IMR-90 (cell line): ENCODE data around the gene GPR37. TPM values are rescaled to one million over a fixed set of nuclear protein-coding genes. Genes with fewer than 3 reads are reported as not detected.

Experiments used
- ATAC-seq: fragments of 200-7000 bp; cut with Tn5 transposase; 2 replicates; pipeline ENCODE4 v1.9.1; 2020; ENCODE audit warnings: low read depth, mild to moderate bottlenecking, moderate library complexity
- BruUV-seq: library from RNA; stranded (reverse); fragments of 400-500 nt; replicated peaks from 2 replicates; lab custom pipeline; 2021; lab: Mats Ljungman, UMichigan
- CTCF ChIA-PET: fragments of 300-600 bp; formaldehyde crosslinking; extraction: SDS; loops from one replicate; lab custom pipeline; 2021; ENCODE audit warnings: antibody characterized with exemption; lab: Yijun Ruan, JAX
- POLR2A ChIA-PET: fragments of 300-600 bp; sonication (Branson Sonifier 250); formaldehyde crosslinking; loops from one replicate; lab custom pipeline; 2022; ENCODE audit warnings: antibody characterized with exemption; ENCODE audit not compliant: unreplicated experiment; lab: Charles Lee
- DNase-seq: peaks from one replicate; pipeline ENCODE4 v3.0.0; 2013
- H2AFZ ChIP-seq: replicated peaks from 2 replicates; pipeline ENCODE3; 2013; ENCODE audit warnings: low read length, mild to moderate bottlenecking; ENCODE audit not compliant: poor library complexity
- H2AK5ac ChIP-seq: 2 replicates; pipeline ENCODE4 v1.6.1; 2013; ENCODE audit warnings: low read depth, low read length, inconsistent platforms
- H2AK9ac ChIP-seq: replicated peaks from 2 replicates; pipeline ENCODE3; 2013; ENCODE audit warnings: mild to moderate bottlenecking, low read depth, low read length, moderate library complexity; ENCODE audit not compliant: poor library complexity
- H2BK120ac ChIP-seq: 2 replicates; pipeline ENCODE4 v1.6.1; 2013; ENCODE audit warnings: low read depth, low read length, inconsistent platforms
- H2BK15ac ChIP-seq: 3 replicates; pipeline ENCODE4 v1.6.1; 2013; ENCODE audit warnings: low read depth, low read length, inconsistent platforms
- H2BK20ac ChIP-seq: 2 replicates; pipeline ENCODE4 v1.6.1; 2013; ENCODE audit warnings: low read depth, mild to moderate bottlenecking, inconsistent platforms, low read length, moderate library complexity
- H2BK5ac ChIP-seq: 2 replicates; pipeline ENCODE4 v1.6.1; 2013; ENCODE audit warnings: mild to moderate bottlenecking, low read depth, low read length, inconsistent platforms; ENCODE audit not compliant: poor library complexity, severe bottlenecking
- H3K14ac ChIP-seq: replicated peaks from 2 replicates; pipeline ENCODE4 v1.6.1; 2013; ENCODE audit warnings: low read depth, low read length, inconsistent platforms
- H3K18ac ChIP-seq: 2 replicates; pipeline ENCODE4 v1.6.1; 2013; ENCODE audit warnings: low read depth, low read length, control low read depth
- H3K23ac ChIP-seq: 2 replicates; pipeline ENCODE4 v1.6.1; 2013; ENCODE audit warnings: low read depth, low read length, inconsistent platforms
- H3K27ac ChIP-seq: 2 replicates; pipeline ENCODE4 v1.5.1; 2013; ENCODE audit warnings: mild to moderate bottlenecking, control low read depth, low read length; ENCODE audit not compliant: insufficient read depth
- H3K27me3 ChIP-seq: 2 replicates; pipeline ENCODE4 v1.6.1; 2013; ENCODE audit warnings: low read length; ENCODE audit not compliant: control insufficient read depth, insufficient read depth
- H3K36me3 ChIP-seq: 2 replicates; pipeline ENCODE4 v1.6.1; 2013; ENCODE audit warnings: low read length, mixed read lengths; ENCODE audit not compliant: control insufficient read depth, insufficient read depth
- H3K4ac ChIP-seq: 2 replicates; pipeline ENCODE4 v1.6.1; 2013; ENCODE audit warnings: low read depth, low read length, inconsistent platforms
- H3K4me1 ChIP-seq: 2 replicates; pipeline ENCODE4 v1.6.1; 2013; ENCODE audit warnings: low read length, mixed read lengths; ENCODE audit not compliant: control insufficient read depth, insufficient read depth
- H3K4me2 ChIP-seq: 2 replicates; pipeline ENCODE4 v1.6.1; 2013; ENCODE audit warnings: low read depth, mild to moderate bottlenecking, control low read depth, low read length, moderate library complexity
- H3K4me3 ChIP-seq: 2 replicates; pipeline ENCODE4 v1.5.1; 2013; ENCODE audit warnings: low read depth, mild to moderate bottlenecking, control low read depth, low read length, moderate library complexity; ENCODE audit not compliant: insufficient read depth
- H3K56ac ChIP-seq: 2 replicates; pipeline ENCODE4 v1.6.1; 2013; ENCODE audit warnings: low read length, inconsistent platforms; ENCODE audit not compliant: insufficient read depth; ENCODE audit errors: extremely low read depth
- H3K79me1 ChIP-seq, 2 experiments: 2 replicates each; pipeline ENCODE4 v1.6.1; 2013; ENCODE audit warnings: low read length in 2 of 2, inconsistent platforms in 1 of 2, low read depth in 1 of 2
- H3K9ac ChIP-seq: 2 replicates; pipeline ENCODE4 v1.6.1; 2013; ENCODE audit warnings: low read depth, low read length, control low read depth
- H3K9me1 ChIP-seq: 2 replicates; pipeline ENCODE4 v1.6.1; 2013; ENCODE audit warnings: low read length, inconsistent platforms; ENCODE audit not compliant: insufficient read depth
- H3K9me3 ChIP-seq: 2 replicates; pipeline ENCODE4 v1.6.1; 2013; ENCODE audit warnings: low read length; ENCODE audit not compliant: control insufficient read depth, insufficient read depth
- H4K20me1 ChIP-seq: 2 replicates; pipeline ENCODE4 v1.6.1; 2013; ENCODE audit warnings: low read length, inconsistent platforms; ENCODE audit not compliant: insufficient read depth
- H4K5ac ChIP-seq: 2 replicates; pipeline ENCODE4 v1.6.1; 2013; ENCODE audit warnings: mild to moderate bottlenecking, low read depth, low read length, control low read depth
- H4K8ac ChIP-seq, 2 experiments: 2 replicates each; pipeline ENCODE4 v1.6.1; 2013; ENCODE audit warnings: low read depth in 2 of 2, low read length in 2 of 2, control low read depth in 1 of 2, inconsistent platforms in 1 of 2
- H4K91ac ChIP-seq: 2 replicates; pipeline ENCODE4 v1.6.1; 2013; ENCODE audit warnings: low read depth, low read length, inconsistent platforms; ENCODE audit not compliant: insufficient read depth
- FOS ChIP-seq: fragments of 150-350 bp; IDR thresholded peaks from 2 replicates; pipeline ENCODE4 v1.6.1; 2016; ENCODE audit warnings: low read depth, low read length
- MAFK ChIP-seq: IDR thresholded peaks from 2 replicates; pipeline ENCODE4 v1.6.1; 2012; ENCODE audit warnings: low read depth, low read length, improper control_type of control experiment
- MXI1 ChIP-seq: IDR thresholded peaks from 2 replicates; pipeline ENCODE4 v1.6.1; 2012; ENCODE audit warnings: low read depth, mild to moderate bottlenecking, low read length, moderate library complexity, borderline replicate concordance
- RAD21 ChIP-seq: IDR thresholded peaks from 2 replicates; pipeline ENCODE4 v1.6.1; 2012; ENCODE audit warnings: low read length, improper control_type of control experiment
- WGBS, 2 experiments: methylation state at CpG; one replicate each; pipeline versions ENCODE4 v1.1.5 to v1.1.7; 2013; ENCODE audit warnings: missing lambda C conversion rate in 2 of 2; ENCODE audit not compliant: insufficient read length in 1 of 2; ENCODE audit errors: extremely low coverage in 2 of 2; 5-methylcytosine and 5-hydroxymethylcytosine counted together
- dilution Hi-C: fragments of 300-500 bp; cut with HindIII; formaldehyde crosslinking; loops from one replicate; pipeline ENCODE4 v1.14.3; 2018; ENCODE audit warnings: low sequenced_read_pairs; ENCODE audit not compliant: unreplicated experiment
- in situ Hi-C: fragments of 300-500 bp; cut with MboI; formaldehyde crosslinking; loops from 3 replicates; pipeline ENCODE4 v1.14.3; 2019; ENCODE audit warnings: low sequenced_read_pairs, inconsistent platforms, mixed read lengths
- intact Hi-C: fragments of 100-400 bp; cut with micrococcal nuclease; formaldehyde crosslinking; loops from 2 replicates; pipeline ENCODE4 v1.10.0; 2022
- polyA plus RNA-seq, 3 experiments: library from polyadenylated mRNA; depleted of rRNA; stranded (reverse); fragments of >200 nt; gene quantifications; 2 replicates each; pipeline ENCODE4 v1.2.3, GENCODE V29; 2012; ENCODE audit warnings: low replicate concordance in 1 of 3
- total RNA-seq: library from RNA; depleted of rRNA; stranded (reverse); fragments of >200 nt; gene quantifications from 2 replicates; pipeline ENCODE4 v1.2.3, GENCODE V29; 2012

Gene GPR37
- total and polyA plus RNA-seq, 2 of the 4 experiments (the other 2 are of a cell fraction), result 4.6 to 9.3 TPM

GRCh38 chr7:124698964-124699363 lies 66.6 kb downstream of the GPR37 start:
- Histone ChIP-seq H3K4me2 (no peak overlapping the region), H2AK5ac (no peak overlapping the region), H4K8ac (no peak overlapping the region), H3K4me1 (peaks cover 4% of the 10 kb centered on the region), H3K18ac (no peak overlapping the region), H3K4me3 (no peak overlapping the region), H2BK20ac (no peak overlapping the region), H3K27ac (no peak overlapping the region), H2BK5ac (no peak overlapping the region), H3K4ac (no peak overlapping the region), H3K23ac (no peak overlapping the region), H2BK15ac (no peak overlapping the region), H2BK120ac (no peak overlapping the region), H3K9me1 (0 out of 2 replicates have a peak, but pooled peaks cover 2% of the 10 kb centered on the region), H3K14ac (no peak overlapping the region), H4K20me1 (no peaks in the 10 kb centered on the region), H3K79me1 (no peaks in the 10 kb centered on the region), H4K5ac (no peak overlapping the region), H4K91ac (no peak overlapping the region), H3K9me3 (no peaks in the 10 kb centered on the region; the same call in 1 of the 2 replicates), H3K56ac (no peak overlapping the region), H3K27me3 (no peaks in the 10 kb centered on the region), H2AFZ (no peak overlapping the region), H3K36me3 (no peaks in the 10 kb centered on the region), H2AK9ac (no peak overlapping the region), H3K9ac (no peak overlapping the region)
- ChIA-PET CTCF (interaction anchor here (1.1 kb wide), 1 partner anchor 10 kb away, joined by 4 read pairs; no protein-coding TSS in a partner anchor), POLR2A (no interaction called here)
- TF ChIP-seq MAFK, result no peak
- TF ChIP-seq RAD21, result no peak
- no peak for TF ChIP-seq FOS
- no peak for TF ChIP-seq MXI1
- in situ Hi-C loops, result no loop called here
- BruUV-seq, result no TSS peak
- WGBS, 2 experiments, result no CpG with 5 or more reads among the region's 3 CpGs
- no peak for DNase-seq
- dilution Hi-C loops, result no loop called here
- ATAC-seq, result no peak
- intact Hi-C loops, result no loop called here
